ENCODE measurements around the gene NME5. TPM values are rescaled to one million over a fixed set of nuclear protein-coding genes. Genes with fewer than 3 reads are reported as not detected.

Gene NME5
- total and polyA plus RNA-seq, 9 of the 15 experiments (the other 6 are each of a cell fraction or from before 2014, with no cell fraction given), result not detected

DNA sequence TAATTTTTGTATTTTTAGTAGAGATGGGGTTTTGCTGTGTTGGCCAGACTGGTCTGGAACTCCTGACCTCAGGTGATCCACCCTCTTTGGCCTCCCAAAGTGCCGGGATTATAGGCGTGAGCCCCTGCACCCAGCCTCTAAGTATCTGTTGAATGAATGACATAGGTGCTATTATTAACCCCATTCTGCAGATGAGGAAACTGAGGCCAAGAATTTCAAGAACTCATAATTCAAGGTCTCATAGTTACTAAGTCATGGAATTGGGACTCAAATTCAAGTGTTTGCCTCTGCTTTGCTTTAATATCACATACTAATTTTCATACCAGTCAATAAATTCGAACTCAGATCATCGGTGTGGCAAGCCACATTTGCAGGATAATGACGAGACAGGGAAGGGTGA lies 41.6 kb upstream of the NME5 start:
- FAIRE-seq (no peak), ATAC-seq (no peak), DNase-seq (ENCODE audit: extremely low read depth in 1 of 4, low spot score in 3 of 4) (no peak)
- POLR2A ChIA-PET, result interaction anchor here (0.8 to 4.6 kb wide), 6 partner anchors 8 to 159 kb away, joined by 3 to 31 read pairs (median 3); no protein-coding TSS in a partner anchor
- TF ChIP-seq BCOR (IDR thresholded peaks at IDR 0.05) (peak; percentile 45; the same call in 1 of the 2 replicates), SMARCA5 (IDR thresholded peaks at IDR 0.05) (0 out of 2 replicates have a peak, but pooled peaks have one; percentile 23), NFRKB (IDR thresholded peaks at IDR 0.05; ENCODE audit: low read depth) (no peak), RBM25 (IDR thresholded peaks at IDR 0.05; ENCODE audit: low read depth, low read length, severe bottlenecking) (peak; percentile 90), HNRNPUL1 (IDR thresholded peaks at IDR 0.05; ENCODE audit: low read length) (no peak)
- TF ChIP-seq, protein P1, sequence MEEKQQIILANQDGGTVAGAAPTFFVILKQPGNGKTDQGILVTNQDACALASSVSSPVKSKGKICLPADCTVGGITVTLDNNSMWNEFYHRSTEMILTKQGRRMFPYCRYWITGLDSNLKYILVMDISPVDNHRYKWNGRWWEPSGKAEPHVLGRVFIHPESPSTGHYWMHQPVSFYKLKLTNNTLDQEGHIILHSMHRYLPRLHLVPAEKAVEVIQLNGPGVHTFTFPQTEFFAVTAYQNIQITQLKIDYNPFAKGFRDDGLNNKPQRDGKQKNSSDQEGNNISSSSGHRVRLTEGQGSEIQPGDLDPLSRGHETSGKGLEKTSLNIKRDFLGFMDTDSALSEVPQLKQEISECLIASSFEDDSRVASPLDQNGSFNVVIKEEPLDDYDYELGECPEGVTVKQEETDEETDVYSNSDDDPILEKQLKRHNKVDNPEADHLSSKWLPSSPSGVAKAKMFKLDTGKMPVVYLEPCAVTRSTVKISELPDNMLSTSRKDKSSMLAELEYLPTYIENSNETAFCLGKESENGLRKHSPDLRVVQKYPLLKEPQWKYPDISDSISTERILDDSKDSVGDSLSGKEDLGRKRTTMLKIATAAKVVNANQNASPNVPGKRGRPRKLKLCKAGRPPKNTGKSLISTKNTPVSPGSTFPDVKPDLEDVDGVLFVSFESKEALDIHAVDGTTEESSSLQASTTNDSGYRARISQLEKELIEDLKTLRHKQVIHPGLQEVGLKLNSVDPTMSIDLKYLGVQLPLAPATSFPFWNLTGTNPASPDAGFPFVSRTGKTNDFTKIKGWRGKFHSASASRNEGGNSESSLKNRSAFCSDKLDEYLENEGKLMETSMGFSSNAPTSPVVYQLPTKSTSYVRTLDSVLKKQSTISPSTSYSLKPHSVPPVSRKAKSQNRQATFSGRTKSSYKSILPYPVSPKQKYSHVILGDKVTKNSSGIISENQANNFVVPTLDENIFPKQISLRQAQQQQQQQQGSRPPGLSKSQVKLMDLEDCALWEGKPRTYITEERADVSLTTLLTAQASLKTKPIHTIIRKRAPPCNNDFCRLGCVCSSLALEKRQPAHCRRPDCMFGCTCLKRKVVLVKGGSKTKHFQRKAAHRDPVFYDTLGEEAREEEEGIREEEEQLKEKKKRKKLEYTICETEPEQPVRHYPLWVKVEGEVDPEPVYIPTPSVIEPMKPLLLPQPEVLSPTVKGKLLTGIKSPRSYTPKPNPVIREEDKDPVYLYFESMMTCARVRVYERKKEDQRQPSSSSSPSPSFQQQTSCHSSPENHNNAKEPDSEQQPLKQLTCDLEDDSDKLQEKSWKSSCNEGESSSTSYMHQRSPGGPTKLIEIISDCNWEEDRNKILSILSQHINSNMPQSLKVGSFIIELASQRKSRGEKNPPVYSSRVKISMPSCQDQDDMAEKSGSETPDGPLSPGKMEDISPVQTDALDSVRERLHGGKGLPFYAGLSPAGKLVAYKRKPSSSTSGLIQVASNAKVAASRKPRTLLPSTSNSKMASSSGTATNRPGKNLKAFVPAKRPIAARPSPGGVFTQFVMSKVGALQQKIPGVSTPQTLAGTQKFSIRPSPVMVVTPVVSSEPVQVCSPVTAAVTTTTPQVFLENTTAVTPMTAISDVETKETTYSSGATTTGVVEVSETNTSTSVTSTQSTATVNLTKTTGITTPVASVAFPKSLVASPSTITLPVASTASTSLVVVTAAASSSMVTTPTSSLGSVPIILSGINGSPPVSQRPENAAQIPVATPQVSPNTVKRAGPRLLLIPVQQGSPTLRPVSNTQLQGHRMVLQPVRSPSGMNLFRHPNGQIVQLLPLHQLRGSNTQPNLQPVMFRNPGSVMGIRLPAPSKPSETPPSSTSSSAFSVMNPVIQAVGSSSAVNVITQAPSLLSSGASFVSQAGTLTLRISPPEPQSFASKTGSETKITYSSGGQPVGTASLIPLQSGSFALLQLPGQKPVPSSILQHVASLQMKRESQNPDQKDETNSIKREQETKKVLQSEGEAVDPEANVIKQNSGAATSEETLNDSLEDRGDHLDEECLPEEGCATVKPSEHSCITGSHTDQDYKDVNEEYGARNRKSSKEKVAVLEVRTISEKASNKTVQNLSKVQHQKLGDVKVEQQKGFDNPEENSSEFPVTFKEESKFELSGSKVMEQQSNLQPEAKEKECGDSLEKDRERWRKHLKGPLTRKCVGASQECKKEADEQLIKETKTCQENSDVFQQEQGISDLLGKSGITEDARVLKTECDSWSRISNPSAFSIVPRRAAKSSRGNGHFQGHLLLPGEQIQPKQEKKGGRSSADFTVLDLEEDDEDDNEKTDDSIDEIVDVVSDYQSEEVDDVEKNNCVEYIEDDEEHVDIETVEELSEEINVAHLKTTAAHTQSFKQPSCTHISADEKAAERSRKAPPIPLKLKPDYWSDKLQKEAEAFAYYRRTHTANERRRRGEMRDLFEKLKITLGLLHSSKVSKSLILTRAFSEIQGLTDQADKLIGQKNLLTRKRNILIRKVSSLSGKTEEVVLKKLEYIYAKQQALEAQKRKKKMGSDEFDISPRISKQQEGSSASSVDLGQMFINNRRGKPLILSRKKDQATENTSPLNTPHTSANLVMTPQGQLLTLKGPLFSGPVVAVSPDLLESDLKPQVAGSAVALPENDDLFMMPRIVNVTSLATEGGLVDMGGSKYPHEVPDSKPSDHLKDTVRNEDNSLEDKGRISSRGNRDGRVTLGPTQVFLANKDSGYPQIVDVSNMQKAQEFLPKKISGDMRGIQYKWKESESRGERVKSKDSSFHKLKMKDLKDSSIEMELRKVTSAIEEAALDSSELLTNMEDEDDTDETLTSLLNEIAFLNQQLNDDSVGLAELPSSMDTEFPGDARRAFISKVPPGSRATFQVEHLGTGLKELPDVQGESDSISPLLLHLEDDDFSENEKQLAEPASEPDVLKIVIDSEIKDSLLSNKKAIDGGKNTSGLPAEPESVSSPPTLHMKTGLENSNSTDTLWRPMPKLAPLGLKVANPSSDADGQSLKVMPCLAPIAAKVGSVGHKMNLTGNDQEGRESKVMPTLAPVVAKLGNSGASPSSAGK (IDR thresholded peaks at IDR 0.05), result 0 out of 2 replicates have a peak, but pooled peaks have one; percentile 9
- TF ChIP-seq, protein P2, sequence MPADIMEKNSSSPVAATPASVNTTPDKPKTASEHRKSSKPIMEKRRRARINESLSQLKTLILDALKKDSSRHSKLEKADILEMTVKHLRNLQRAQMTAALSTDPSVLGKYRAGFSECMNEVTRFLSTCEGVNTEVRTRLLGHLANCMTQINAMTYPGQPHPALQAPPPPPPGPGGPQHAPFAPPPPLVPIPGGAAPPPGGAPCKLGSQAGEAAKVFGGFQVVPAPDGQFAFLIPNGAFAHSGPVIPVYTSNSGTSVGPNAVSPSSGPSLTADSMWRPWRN (IDR thresholded peaks at IDR 0.05; ENCODE audit: low read depth), result no peak
- TF ChIP-seq, protein P3, sequence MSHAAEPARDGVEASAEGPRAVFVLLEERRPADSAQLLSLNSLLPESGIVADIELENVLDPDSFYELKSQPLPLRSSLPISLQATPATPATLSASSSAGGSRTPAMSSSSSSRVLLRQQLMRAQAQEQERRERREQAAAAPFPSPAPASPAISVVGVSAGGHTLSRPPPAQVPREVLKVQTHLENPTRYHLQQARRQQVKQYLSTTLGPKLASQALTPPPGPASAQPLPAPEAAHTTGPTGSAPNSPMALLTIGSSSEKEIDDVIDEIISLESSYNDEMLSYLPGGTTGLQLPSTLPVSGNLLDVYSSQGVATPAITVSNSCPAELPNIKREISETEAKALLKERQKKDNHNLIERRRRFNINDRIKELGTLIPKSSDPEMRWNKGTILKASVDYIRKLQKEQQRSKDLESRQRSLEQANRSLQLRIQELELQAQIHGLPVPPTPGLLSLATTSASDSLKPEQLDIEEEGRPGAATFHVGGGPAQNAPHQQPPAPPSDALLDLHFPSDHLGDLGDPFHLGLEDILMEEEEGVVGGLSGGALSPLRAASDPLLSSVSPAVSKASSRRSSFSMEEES (CRISPR knock-in tag; IDR thresholded peaks at IDR 0.05), result no peak
- in situ Hi-C loops (cut with MboI) (loop anchor here (5.0 to 25.0 kb wide), 2 partner anchors 101 to 231 kb away; no protein-coding TSS in a partner anchor), intact Hi-C loops (cut with micrococcal nuclease) (loop anchor here (1.0 to 5.0 kb wide), 4 partner anchors 102 to 322 kb away; partner anchors contain the start of gene KDM3B)
- H4K20me1 ChIP-seq (replicated peaks; ENCODE audit: control insufficient read depth, insufficient read depth, low read length), result no peaks in the 10 kb centered on the region
- H3K4me3 ChIP-seq, result no peak overlapping the region; the same call in 1 of the 2 replicates
- no peaks in the 10 kb centered on the region for H3K9me1 ChIP-seq (ENCODE audit: control insufficient read depth, insufficient read depth, low read length)
- no peak overlapping the region for H3K9ac ChIP-seq (ENCODE audit: insufficient read depth in 1 of 2, low read depth in 2 of 2, low read length in 2 of 2)
- H2AFZ ChIP-seq (ENCODE audit: low read depth, low read length), result no peak overlapping the region
- peaks cover 50% of the 10 kb centered on the region for H3K79me2 ChIP-seq (ENCODE audit: control insufficient read depth, insufficient read depth, low read length)
- BruUV-seq (replicated peaks), result no TSS peak
- no peak overlapping the region for H3K4me2 ChIP-seq (ENCODE audit: insufficient read depth, low read length)
- WGBS (ENCODE audit: insufficient coverage, low coverage, missing lambda C conversion rate), result 80% methylated on average over 5 of the region's 5 CpGs
- H3K27ac ChIP-seq (ENCODE audit: extremely low read depth, low read depth, low read length), result no peak overlapping the region
- H3K9me3 ChIP-seq (replicated peaks; ENCODE audit: control insufficient read depth, insufficient read depth, low read depth, low read length), result no peaks in the 10 kb centered on the region
- H3K36me3 ChIP-seq (ENCODE audit: control insufficient read depth, insufficient read depth, low read length), result peaks cover 62% of the 10 kb centered on the region
- H3K27me3 ChIP-seq (ENCODE audit: control insufficient read depth in 2 of 2, insufficient read depth in 2 of 2, low read length in 2 of 2), result no peaks in the 10 kb centered on the region
- peaks cover 5 to 9% of the 10 kb centered on the region in 2 experiments; a peak in 4 of 5 replicates for H3K4me1 ChIP-seq (replicated peaks in 1 of 2; ENCODE audit: control insufficient read depth in 2 of 2, insufficient read depth in 2 of 2, low read length in 2 of 2)
- CTCF ChIA-PET (ENCODE audit: low intra/inter-chr PET ratio), result interaction anchor here (0.6 to 2.2 kb wide), 2 partner anchors 102 to 635 kb away, joined by 4 to 10 read pairs; no protein-coding TSS in a partner anchor
